ENCODE measurements around the gene KCTD17.

KCTD17 gene

GRCh38 chr22:37016134-37016910, 35.2 kb upstream of the KCTD17 start:
- TF ChIP-seq POLR2AphosphoS5 (IDR thresholded peaks at IDR 0.05; ENCODE audit: low read depth) (no peak), GABPA (IDR thresholded peaks at IDR 0.05; ENCODE audit: low read depth) (no peak), SPI1 (IDR thresholded peaks at IDR 0.05; ENCODE audit: borderline replicate concordance, low read depth) (no peak), REST (IDR thresholded peaks at IDR 0.05; ENCODE audit: insufficient replicate concordance, low read depth) (no peak), CTCF (IDR thresholded peaks at IDR 0.05; ENCODE audit: insufficient read depth, low read length) (no peak)
- Histone ChIP-seq H3K4me3 (replicated peaks; ENCODE audit: insufficient read depth, low read length) (no peak overlapping the region), H3K27ac (replicated peaks) (no peak overlapping the region), H3K27me3 (ENCODE audit: insufficient read depth, poor library complexity, severe bottlenecking) (no peaks in the 10 kb centered on the region)
- DNase-seq (ENCODE audit: low read depth in 1 of 2, low spot score in 1 of 2), result no peak

- TF ChIP-seq POLR2AphosphoS5 (IDR thresholded peaks at IDR 0.05; ENCODE audit: low read depth) (no peak), GABPA (IDR thresholded peaks at IDR 0.05; ENCODE audit: low read depth) (no peak), REST (IDR thresholded peaks at IDR 0.05; ENCODE audit: insufficient replicate concordance, low read depth) (no peak), SPI1 (IDR thresholded peaks at IDR 0.05; ENCODE audit: borderline replicate concordance, low read depth) (no peak), CTCF (IDR thresholded peaks at IDR 0.05; ENCODE audit: insufficient read depth, low read length) (no peak)
- no peak overlapping the region for H3K4me3 ChIP-seq (replicated peaks; ENCODE audit: insufficient read depth, low read length)
Measured at GRCh38 chr22:37017356-37017755, 34.2 kb upstream of the KCTD17 start.

GRCh38 chr22:37018086-37018814, 33.3 kb upstream of the KCTD17 start:
- Histone ChIP-seq H3K27ac (replicated peaks) (peak overlapping the region; percentile 76), H3K4me3 (replicated peaks; ENCODE audit: insufficient read depth, low read length) (peak overlapping the region; percentile 90), H3K27me3 (ENCODE audit: insufficient read depth, poor library complexity, severe bottlenecking) (no peaks in the 10 kb centered on the region)
- no peak for TF ChIP-seq CTCF (IDR thresholded peaks at IDR 0.05; ENCODE audit: insufficient read depth, low read length)
- no peak for TF ChIP-seq GABPA (IDR thresholded peaks at IDR 0.05; ENCODE audit: low read depth)
- peak; percentile 54; the same call in 1 of the 2 replicates for TF ChIP-seq SPI1 (IDR thresholded peaks at IDR 0.05; ENCODE audit: borderline replicate concordance, low read depth)
- TF ChIP-seq REST (IDR thresholded peaks at IDR 0.05; ENCODE audit: insufficient replicate concordance, low read depth), result no peak
- peak in 1 of 2 experiments; percentile 31 for DNase-seq (ENCODE audit: low read depth in 1 of 2, low spot score in 1 of 2)

More at GRCh38 chr22:37017356-37017755, 34.2 kb upstream of the KCTD17 start:
- DNase-seq (ENCODE audit: low read depth in 1 of 2, low spot score in 1 of 2), result no peak
- Histone ChIP-seq H3K27ac (replicated peaks) (no peak overlapping the region), H3K27me3 (ENCODE audit: insufficient read depth, poor library complexity, severe bottlenecking) (no peaks in the 10 kb centered on the region)

Measured in HL-60 (cell line).